PC-3 (cell line): ENCODE data around the gene TMEM213. TPM values are rescaled to one million over a fixed set of nuclear protein-coding genes. Genes with fewer than 3 reads are reported as not detected.

ENCODE experiments used
- ATAC-seq: fragments of 200-7000 bp; cut with Tn5 transposase; 2 replicates; pipeline ENCODE4 v1.9.1; 2020; ENCODE audit warnings: mild to moderate bottlenecking, moderate library complexity
- BruUV-seq: library from RNA; stranded (reverse); fragments of 400-500 nt; replicated peaks from 2 replicates; lab custom pipeline; 2021; lab: Mats Ljungman, UMichigan
- CTCF ChIA-PET: fragments of 300-600 bp; sonication (Branson Sonifier 250); formaldehyde crosslinking; loops from one replicate; lab custom pipeline; 2022; ENCODE audit warnings: antibody characterized with exemption; lab: Charles Lee
- POLR2A ChIA-PET: fragments of 300-600 bp; sonication (Branson Sonifier 250); formaldehyde crosslinking; loops from one replicate; lab custom pipeline; 2022; ENCODE audit warnings: antibody characterized with exemption; ENCODE audit not compliant: unreplicated experiment; lab: Charles Lee
- DNase-seq: peaks from one replicate; pipeline ENCODE4 v3.0.0-alpha.2; 2015
- H2AFZ ChIP-seq: fragments of 300-600 bp; sonication (generic); 2 replicates; pipeline ENCODE4 v1.6.0; 2016; ENCODE audit warnings: antibody characterized with exemption, low read length
- H3F3A ChIP-seq: fragments of 300-600 bp; sonication (generic); one replicate; pipeline ENCODE4 v1.6.0; 2017; ENCODE audit warnings: antibody characterized with exemption, low read length, control low read depth, mild to moderate bottlenecking; ENCODE audit not compliant: unreplicated experiment
- H3K27ac ChIP-seq: fragments of 300-600 bp; sonication (generic); 2 replicates; pipeline ENCODE4 v1.5.1; 2016; ENCODE audit warnings: mild to moderate bottlenecking, low read length
- H3K27me3 ChIP-seq: fragments of 300-600 bp; sonication (generic); 2 replicates; pipeline ENCODE4 v1.6.1; 2016; ENCODE audit warnings: low read length, mixed read lengths
- H3K36me3 ChIP-seq: fragments of 300-600 bp; sonication (generic); 2 replicates; pipeline ENCODE4 v1.6.1; 2016; ENCODE audit warnings: low read depth, mixed run types, low read length, mixed read lengths
- H3K4me1 ChIP-seq: fragments of 300-600 bp; sonication (generic); 2 replicates; pipeline ENCODE4 v1.5.1; 2016; ENCODE audit warnings: low read length; ENCODE audit not compliant: insufficient read depth
- H3K4me2 ChIP-seq: fragments of 300-600 bp; sonication (generic); 2 replicates; pipeline ENCODE4 v1.6.0; 2016; ENCODE audit warnings: low read length
- H3K4me3 ChIP-seq: fragments of 300-600 bp; sonication (generic); 2 replicates; pipeline ENCODE4 v1.5.1; 2016; ENCODE audit warnings: mild to moderate bottlenecking, low read length, mixed read lengths
- H3K79me2 ChIP-seq: fragments of 300-600 bp; sonication (generic); 2 replicates; pipeline ENCODE4 v1.6.1; 2017; ENCODE audit warnings: low read length, mixed read lengths
- H3K9ac ChIP-seq: fragments of 300-600 bp; sonication (generic); 2 replicates; pipeline ENCODE4 v1.6.0; 2016; ENCODE audit warnings: mild to moderate bottlenecking, low read length
- H3K9me2 ChIP-seq: fragments of 300-600 bp; sonication (generic); replicated peaks from 2 replicates; pipeline ENCODE4 v1.6.1; 2016; ENCODE audit warnings: mixed run types, low read length, mixed read lengths
- H3K9me3 ChIP-seq: fragments of 300-600 bp; sonication (generic); 2 replicates; pipeline ENCODE4 v1.6.1; 2016; ENCODE audit warnings: low read length, mixed read lengths
- H4K20me1 ChIP-seq: fragments of 300-600 bp; sonication (generic); 2 replicates; pipeline ENCODE4 v1.6.1; 2016; ENCODE audit warnings: low read length, mixed read lengths
- EZH2 ChIP-seq: fragments of 300-600 bp; sonication (generic); IDR thresholded peaks from one replicate; pipeline ENCODE4 v1.6.1; 2017; ENCODE audit warnings: antibody characterized with exemption, mild to moderate bottlenecking, low read length; ENCODE audit not compliant: unreplicated experiment
- EZH2phosphoT487 ChIP-seq: fragments of 300-600 bp; sonication (generic); IDR thresholded peaks from 2 replicates; pipeline ENCODE4 v1.6.1; 2018; ENCODE audit warnings: mild to moderate bottlenecking, antibody characterized with exemption, low read length, borderline replicate concordance
- intact Hi-C: fragments of 100-400 bp; cut with micrococcal nuclease; formaldehyde crosslinking; loops from 2 replicates; pipeline ENCODE4 v1.9.0; 2023
- total RNA-seq: library from RNA; depleted of rRNA; stranded (reverse); fragments of >200 nt; gene quantifications from 2 replicates; pipeline ENCODE4 v1.2.3, GENCODE V29; 2014
- TF ChIP-seq, protein P1 (sequence below): fragments of 300-600 bp; sonication (generic); conservative IDR thresholded peaks from 2 replicates; pipeline ENCODE4 v1.5.1; 2017; ENCODE audit warnings: antibody characterized with exemption, low read depth, mild to moderate bottlenecking, low read length

The TMEM213 gene
- total RNA-seq, 1 experiment from 2014 or later, result not detected

- no peaks in the 10 kb centered on the region for H3K27me3 ChIP-seq
- ATAC-seq (no peak), DNase-seq (no peak)
- POLR2A ChIA-PET, result no interaction called here
- no peaks in the 10 kb centered on the region for H3F3A ChIP-seq
- no peak overlapping the region for H3K4me3 ChIP-seq
- H3K9me3 ChIP-seq, result no peaks in the 10 kb centered on the region
- no peaks in the 10 kb centered on the region for H3K79me2 ChIP-seq
- H3K9me2 ChIP-seq, result no peaks in the 10 kb centered on the region
- BruUV-seq, result no TSS peak
- H3K9ac ChIP-seq, result no peak overlapping the region
- CTCF ChIA-PET, result no interaction called here
- H3K4me2 ChIP-seq, result no peak overlapping the region
- H4K20me1 ChIP-seq, result no peaks in the 10 kb centered on the region
- TF ChIP-seq, protein P1, sequence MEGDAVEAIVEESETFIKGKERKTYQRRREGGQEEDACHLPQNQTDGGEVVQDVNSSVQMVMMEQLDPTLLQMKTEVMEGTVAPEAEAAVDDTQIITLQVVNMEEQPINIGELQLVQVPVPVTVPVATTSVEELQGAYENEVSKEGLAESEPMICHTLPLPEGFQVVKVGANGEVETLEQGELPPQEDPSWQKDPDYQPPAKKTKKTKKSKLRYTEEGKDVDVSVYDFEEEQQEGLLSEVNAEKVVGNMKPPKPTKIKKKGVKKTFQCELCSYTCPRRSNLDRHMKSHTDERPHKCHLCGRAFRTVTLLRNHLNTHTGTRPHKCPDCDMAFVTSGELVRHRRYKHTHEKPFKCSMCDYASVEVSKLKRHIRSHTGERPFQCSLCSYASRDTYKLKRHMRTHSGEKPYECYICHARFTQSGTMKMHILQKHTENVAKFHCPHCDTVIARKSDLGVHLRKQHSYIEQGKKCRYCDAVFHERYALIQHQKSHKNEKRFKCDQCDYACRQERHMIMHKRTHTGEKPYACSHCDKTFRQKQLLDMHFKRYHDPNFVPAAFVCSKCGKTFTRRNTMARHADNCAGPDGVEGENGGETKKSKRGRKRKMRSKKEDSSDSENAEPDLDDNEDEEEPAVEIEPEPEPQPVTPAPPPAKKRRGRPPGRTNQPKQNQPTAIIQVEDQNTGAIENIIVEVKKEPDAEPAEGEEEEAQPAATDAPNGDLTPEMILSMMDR, result no peak
- H2AFZ ChIP-seq, result no peak overlapping the region
- intact Hi-C loops, result no loop called here
- no peaks in the 10 kb centered on the region for H3K4me1 ChIP-seq
- no peaks in the 10 kb centered on the region for H3K36me3 ChIP-seq
- no peak overlapping the region for H3K27ac ChIP-seq
Observed at GRCh38 chr7:138819625-138820024, 21.8 kb downstream of the TMEM213 start.

GRCh38 chr7:138821912-138822311 lies 24.1 kb downstream of the TMEM213 start:
- no peak overlapping the region for H2AFZ ChIP-seq
- H3K4me1 ChIP-seq, result no peaks in the 10 kb centered on the region
- ATAC-seq (no peak), DNase-seq (no peak)
- intact Hi-C loops, result no loop called here
- no peaks in the 10 kb centered on the region for H3F3A ChIP-seq
- no peaks in the 10 kb centered on the region for H3K27me3 ChIP-seq
- no peak overlapping the region for H3K27ac ChIP-seq
- TF ChIP-seq EZH2, result no peak
- TF ChIP-seq, protein P1, result no peak
- no peak for TF ChIP-seq EZH2phosphoT487
- no TSS peak for BruUV-seq
- H3K4me3 ChIP-seq, result no peak overlapping the region
- H3K36me3 ChIP-seq, result no peaks in the 10 kb centered on the region
- H3K9me2 ChIP-seq, result no peaks in the 10 kb centered on the region
- H3K9me3 ChIP-seq, result no peaks in the 10 kb centered on the region
- H4K20me1 ChIP-seq, result no peaks in the 10 kb centered on the region
- CTCF ChIA-PET, result no interaction called here
- POLR2A ChIA-PET, result no interaction called here
- H3K9ac ChIP-seq, result no peak overlapping the region
- no peak overlapping the region for H3K4me2 ChIP-seq
- no peaks in the 10 kb centered on the region for H3K79me2 ChIP-seq

- ChIA-PET CTCF (no interaction called here), POLR2A (no interaction called here)
- Histone ChIP-seq H3K4me2 (no peak overlapping the region), H3K36me3 (no peaks in the 10 kb centered on the region), H3K9me3 (no peaks in the 10 kb centered on the region), H3K27ac (no peak overlapping the region), H4K20me1 (no peaks in the 10 kb centered on the region), H3K9me2 (no peaks in the 10 kb centered on the region), H3K4me3 (no peak overlapping the region), H3K4me1 (peaks cover 3% of the 10 kb centered on the region), H2AFZ (no peak overlapping the region), H3K79me2 (no peaks in the 10 kb centered on the region), H3K9ac (no peak overlapping the region), H3F3A (no peaks in the 10 kb centered on the region), H3K27me3 (no peaks in the 10 kb centered on the region)
- TF ChIP-seq EZH2phosphoT487 (no peak), EZH2 (no peak)
- TF ChIP-seq, protein P1, result no peak
- no TSS peak for BruUV-seq
- intact Hi-C loops, result no loop called here
- no peak for ATAC-seq
- no peak for DNase-seq
Observed at GRCh38 chr7:138822867-138823535, 25.2 kb downstream of the TMEM213 start.
